Uterus (tissue), 4 donors: ENCODE data around the gene INMT. TPM values are rescaled to one million over a fixed set of nuclear protein-coding genes. Genes with fewer than 3 reads are reported as not detected.
A peak's percentile ranks its signal among the peaks of the same experiment; 100 is the strongest.

Experiments used
- DNase-seq, 2 donors: peaks; one replicate each; pipeline ENCODE4 v3.0.0-alpha.2; 2019 to 2020
- H3K27ac ChIP-seq, 2 donors: fragments of 200-600 bp; sonication (generic); 1 replicate in 1 of 2; 2 replicates in 1 of 2; pipeline ENCODE4 v1.5.1; 2016 to 2018
- H3K27me3 ChIP-seq, 2 donors: fragments of 200-600 bp; sonication (generic); one replicate each; pipeline ENCODE4 v1.5.1; 2018 to 2019; ENCODE audit warnings: control low read depth in 1 of 2
- H3K36me3 ChIP-seq, 2 donors: fragments of 200-600 bp; sonication (generic); one replicate each; pipeline ENCODE4 v1.5.1; 2019; ENCODE audit warnings: control low read depth in 1 of 2
- H3K4me1 ChIP-seq, 2 donors: fragments of 200-600 bp; sonication (generic); one replicate each; pipeline ENCODE4 v1.5.1; 2018 to 2019; ENCODE audit warnings: control low read depth in 1 of 2
- H3K4me3 ChIP-seq, 2 donors: fragments of 200-600 bp; sonication (generic); 1 replicate in 1 of 2; 2 replicates in 1 of 2; pipeline ENCODE4 v1.5.1; 2018 to 2019; ENCODE audit warnings: mild to moderate bottlenecking in 1 of 2
- H3K9me3 ChIP-seq, 2 donors: fragments of 200-600 bp; sonication (generic); one replicate each; pipeline ENCODE4 v1.5.1; 2019; ENCODE audit warnings: control low read depth in 1 of 2
- CTCF ChIP-seq, 4 experiments: fragments of 200-600 bp in 2 of 4; fragments of 450-650 bp in 2 of 4; sonication (generic) in 2 of 4; IDR thresholded peaks; one replicate each; pipeline ENCODE4 v1.5.1; 2016 to 2019; ENCODE audit warnings: antibody characterized with exemption in 4 of 4, mild to moderate bottlenecking in 2 of 4, moderate library complexity in 1 of 4
- POLR2A ChIP-seq, 2 donors: fragments of 450-650 bp; IDR thresholded peaks; one replicate each; pipeline ENCODE4 v1.6.1; 2016; ENCODE audit warnings: antibody characterized with exemption in 2 of 2, mild to moderate bottlenecking in 1 of 2, moderate library complexity in 1 of 2
- intact Hi-C: fragments of 100-400 bp; cut with DNase I; formaldehyde crosslinking; loops from one replicate; pipeline ENCODE4 v1.15.1; 2023; ENCODE audit warnings: low total_unique reads
- total RNA-seq, 4 donors: library from RNA; depleted of rRNA in 3 of 4; stranded (reverse); fragments of >200 nt in 3 of 4; gene quantifications; one replicate each; pipeline versions ENCODE4 v1.1.0 to v1.2.4, GENCODE V29; 2014 to 2023
- donor health status: DM: yes; HTN: yes; CAD: no.

INMT gene
- total RNA-seq, 4 donors from 2014 or later: 6.5 to 29.2 (median 20.0) TPM

- no peaks in the 10 kb centered on the region for H3K9me3 ChIP-seq
- H3K36me3 ChIP-seq: no peaks in the 10 kb centered on the region
- H3K27me3 ChIP-seq: no peaks in the 10 kb centered on the region
- no peak overlapping the region for H3K4me3 ChIP-seq
- no peaks in the 10 kb centered on the region for H3K4me1 ChIP-seq
- TF ChIP-seq CTCF (IDR thresholded peaks at IDR 0.05) (no peak), POLR2A (IDR thresholded peaks at IDR 0.05) (no peak)
- no peak overlapping the region for H3K27ac ChIP-seq
- intact Hi-C loops: no loop called here
- DNase-seq: no peak
Observed at GRCh38 chr7:30741289-30741688, 10.6 kb upstream of the INMT start.

- no peaks in the 10 kb centered on the region for H3K9me3 ChIP-seq
- no peaks in the 10 kb centered on the region for H3K36me3 ChIP-seq
- H3K4me3 ChIP-seq: no peak overlapping the region
- intact Hi-C loops: no loop called here
- TF ChIP-seq CTCF (IDR thresholded peaks at IDR 0.05): no peak
- no peak for TF ChIP-seq POLR2A (IDR thresholded peaks at IDR 0.05)
- no peaks in the 10 kb centered on the region for H3K4me1 ChIP-seq
- DNase-seq: peak in 1 of 2 donors; percentile 36
- no peaks in the 10 kb centered on the region for H3K27me3 ChIP-seq
- no peak overlapping the region for H3K27ac ChIP-seq
Observed at GRCh38 chr7:30743371-30744074, 8.4 kb upstream of the INMT start.

GRCh38 chr7:30744075-30744417 lies 7.9 kb upstream of the INMT start:
- intact Hi-C loops: no loop called here
- no peaks in the 10 kb centered on the region for H3K4me1 ChIP-seq
- no peaks in the 10 kb centered on the region for H3K36me3 ChIP-seq
- no peak overlapping the region for H3K4me3 ChIP-seq
- H3K9me3 ChIP-seq: no peaks in the 10 kb centered on the region
- H3K27ac ChIP-seq: no peak overlapping the region
- TF ChIP-seq POLR2A (IDR thresholded peaks at IDR 0.05): no peak
- TF ChIP-seq CTCF (IDR thresholded peaks at IDR 0.05): no peak
- H3K27me3 ChIP-seq: no peaks in the 10 kb centered on the region
- no peak for DNase-seq

GRCh38 chr7:30745261-30745941 lies 6.5 kb upstream of the INMT start:
- no peaks in the 10 kb centered on the region for H3K9me3 ChIP-seq
- H3K4me1 ChIP-seq: no peaks in the 10 kb centered on the region
- TF ChIP-seq CTCF (IDR thresholded peaks at IDR 0.05) (no peak), POLR2A (IDR thresholded peaks at IDR 0.05) (no peak)
- H3K27ac ChIP-seq: peak overlapping the region; percentile 34 to 46
- intact Hi-C loops: no loop called here
- peak in 1 of 2 donors; percentile 36 for DNase-seq
- no peaks in the 10 kb centered on the region for H3K27me3 ChIP-seq
- no peak overlapping the region for H3K4me3 ChIP-seq
- H3K36me3 ChIP-seq: no peaks in the 10 kb centered on the region

GRCh38 chr7:30750010-30750409 lies 1.9 kb upstream of the INMT start:
- Histone ChIP-seq H3K4me3 (no peak overlapping the region), H3K27me3 (no peaks in the 10 kb centered on the region), H3K36me3 (no peaks in the 10 kb centered on the region), H3K27ac (peak overlapping the region; percentile 65 to 81), H3K9me3 (no peaks in the 10 kb centered on the region), H3K4me1 (peaks cover 0 to 7% of the 10 kb centered on the region in 2 donors)
- no peak for DNase-seq
- no peak for TF ChIP-seq CTCF (IDR thresholded peaks at IDR 0.05)
- no peak for TF ChIP-seq POLR2A (IDR thresholded peaks at IDR 0.05)
- intact Hi-C loops: no loop called here
